ENCODE results near the gene TST. TPM values are rescaled to one million over a fixed set of nuclear protein-coding genes. Genes with fewer than 3 reads are reported as not detected.

Gene TST
- polyA plus RNA-seq, 1 experiment: 26.3 TPM

- H3K27ac ChIP-seq (ENCODE audit: low read depth, low read length): no peak overlapping the region
- DNase-seq (ENCODE audit: low read depth, low spot score): no peak
- H3K9me3 ChIP-seq (ENCODE audit: control insufficient read depth, insufficient read depth, low read length): no peaks in the 10 kb centered on the region; the same call in 1 of the 2 replicates
- ChIA-PET CTCF (interaction anchor here (0.6 kb wide), 1 partner anchor 487 kb away, joined by 3 read pairs; no protein-coding TSS in a partner anchor), POLR2A (no interaction called here)
- no peak overlapping the region for H3K4me3 ChIP-seq (ENCODE audit: low read depth, low read length)
- H3K27me3 ChIP-seq (ENCODE audit: control insufficient read depth, insufficient read depth, low read length): no peaks in the 10 kb centered on the region
- no peak for TF ChIP-seq CTCF (IDR thresholded peaks at IDR 0.05; ENCODE audit: low read depth, low read length)
Measured at GRCh38 chr22:37015587-37015878, 3.7 kb downstream of the TST start.

GRCh38 chr22:37014835-37015586, 4.2 kb downstream of the TST start:
- H3K27me3 ChIP-seq (ENCODE audit: control insufficient read depth, insufficient read depth, low read length): no peaks in the 10 kb centered on the region
- no peak overlapping the region for H3K27ac ChIP-seq (ENCODE audit: low read depth, low read length)
- no peak for TF ChIP-seq CTCF (IDR thresholded peaks at IDR 0.05; ENCODE audit: low read depth, low read length)
- H3K4me3 ChIP-seq (ENCODE audit: low read depth, low read length): no peak overlapping the region
- H3K9me3 ChIP-seq (ENCODE audit: control insufficient read depth, insufficient read depth, low read length): no peaks in the 10 kb centered on the region; the same call in 1 of the 2 replicates
- no peak for DNase-seq (ENCODE audit: low read depth, low spot score)
- CTCF ChIA-PET: interaction anchor here (0.6 kb wide), 1 partner anchor 487 kb away, joined by 3 read pairs; no protein-coding TSS in a partner anchor
- POLR2A ChIA-PET: no interaction called here

- Histone ChIP-seq H3K4me3 (ENCODE audit: low read depth, low read length) (no peak overlapping the region), H3K9me3 (ENCODE audit: control insufficient read depth, insufficient read depth, low read length) (no peaks in the 10 kb centered on the region; the same call in 1 of the 2 replicates), H3K27ac (ENCODE audit: low read depth, low read length) (no peak overlapping the region), H3K27me3 (ENCODE audit: control insufficient read depth, insufficient read depth, low read length) (no peaks in the 10 kb centered on the region)
- CTCF ChIA-PET: no interaction called here
- DNase-seq (ENCODE audit: low read depth, low spot score): no peak
- TF ChIP-seq CTCF (IDR thresholded peaks at IDR 0.05; ENCODE audit: low read depth, low read length): no peak
- POLR2A ChIA-PET: no interaction called here
Measured at GRCh38 chr22:37014415-37014806, 4.8 kb downstream of the TST start.

GRCh38 chr22:37012956-37013355, 6.3 kb downstream of the TST start:
- peaks cover 5% of the 10 kb centered on the region for H3K27me3 ChIP-seq (ENCODE audit: control insufficient read depth, insufficient read depth, low read length)
- H3K4me3 ChIP-seq (ENCODE audit: low read depth, low read length): no peak overlapping the region
- TF ChIP-seq CTCF (IDR thresholded peaks at IDR 0.05; ENCODE audit: low read depth, low read length): no peak
- POLR2A ChIA-PET: no interaction called here
- no peaks in the 10 kb centered on the region for H3K9me3 ChIP-seq (ENCODE audit: control insufficient read depth, insufficient read depth, low read length)
- CTCF ChIA-PET: interaction anchor here (1.2 kb wide), 1 partner anchor 9 kb away, joined by 5 read pairs; no protein-coding TSS in a partner anchor
- no peak overlapping the region for H3K27ac ChIP-seq (ENCODE audit: low read depth, low read length)
- DNase-seq (ENCODE audit: low read depth, low spot score): no peak

GRCh38 chr22:37012262-37012904, 6.9 kb downstream of the TST start:
- Histone ChIP-seq H3K27ac (ENCODE audit: low read depth, low read length) (no peak overlapping the region), H3K27me3 (ENCODE audit: control insufficient read depth, insufficient read depth, low read length) (peaks cover 5% of the 10 kb centered on the region), H3K4me3 (ENCODE audit: low read depth, low read length) (no peak overlapping the region), H3K9me3 (ENCODE audit: control insufficient read depth, insufficient read depth, low read length) (no peaks in the 10 kb centered on the region)
- ChIA-PET POLR2A (no interaction called here), CTCF (interaction anchor here (1.2 kb wide), 1 partner anchor 9 kb away, joined by 5 read pairs; no protein-coding TSS in a partner anchor)
- no peak for DNase-seq (ENCODE audit: low read depth, low spot score)
- TF ChIP-seq CTCF (IDR thresholded peaks at IDR 0.05; ENCODE audit: low read depth, low read length): no peak

Data from AG04450 (cell line).